ENCODE data around the gene LAMB1.

The LAMB1 gene

GRCh38 chr7:108007261-108007660, 4.3 kb upstream of the LAMB1 start:
- TF ChIP-seq, protein P1, sequence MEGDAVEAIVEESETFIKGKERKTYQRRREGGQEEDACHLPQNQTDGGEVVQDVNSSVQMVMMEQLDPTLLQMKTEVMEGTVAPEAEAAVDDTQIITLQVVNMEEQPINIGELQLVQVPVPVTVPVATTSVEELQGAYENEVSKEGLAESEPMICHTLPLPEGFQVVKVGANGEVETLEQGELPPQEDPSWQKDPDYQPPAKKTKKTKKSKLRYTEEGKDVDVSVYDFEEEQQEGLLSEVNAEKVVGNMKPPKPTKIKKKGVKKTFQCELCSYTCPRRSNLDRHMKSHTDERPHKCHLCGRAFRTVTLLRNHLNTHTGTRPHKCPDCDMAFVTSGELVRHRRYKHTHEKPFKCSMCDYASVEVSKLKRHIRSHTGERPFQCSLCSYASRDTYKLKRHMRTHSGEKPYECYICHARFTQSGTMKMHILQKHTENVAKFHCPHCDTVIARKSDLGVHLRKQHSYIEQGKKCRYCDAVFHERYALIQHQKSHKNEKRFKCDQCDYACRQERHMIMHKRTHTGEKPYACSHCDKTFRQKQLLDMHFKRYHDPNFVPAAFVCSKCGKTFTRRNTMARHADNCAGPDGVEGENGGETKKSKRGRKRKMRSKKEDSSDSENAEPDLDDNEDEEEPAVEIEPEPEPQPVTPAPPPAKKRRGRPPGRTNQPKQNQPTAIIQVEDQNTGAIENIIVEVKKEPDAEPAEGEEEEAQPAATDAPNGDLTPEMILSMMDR (conservative IDR thresholded peaks at IDR 0.05; ENCODE audit: low read length), result no peak
- no peak overlapping the region for H3K4me3 ChIP-seq (ENCODE audit: low read length)
- no peak for DNase-seq (ENCODE audit: low read depth)

DNA sequence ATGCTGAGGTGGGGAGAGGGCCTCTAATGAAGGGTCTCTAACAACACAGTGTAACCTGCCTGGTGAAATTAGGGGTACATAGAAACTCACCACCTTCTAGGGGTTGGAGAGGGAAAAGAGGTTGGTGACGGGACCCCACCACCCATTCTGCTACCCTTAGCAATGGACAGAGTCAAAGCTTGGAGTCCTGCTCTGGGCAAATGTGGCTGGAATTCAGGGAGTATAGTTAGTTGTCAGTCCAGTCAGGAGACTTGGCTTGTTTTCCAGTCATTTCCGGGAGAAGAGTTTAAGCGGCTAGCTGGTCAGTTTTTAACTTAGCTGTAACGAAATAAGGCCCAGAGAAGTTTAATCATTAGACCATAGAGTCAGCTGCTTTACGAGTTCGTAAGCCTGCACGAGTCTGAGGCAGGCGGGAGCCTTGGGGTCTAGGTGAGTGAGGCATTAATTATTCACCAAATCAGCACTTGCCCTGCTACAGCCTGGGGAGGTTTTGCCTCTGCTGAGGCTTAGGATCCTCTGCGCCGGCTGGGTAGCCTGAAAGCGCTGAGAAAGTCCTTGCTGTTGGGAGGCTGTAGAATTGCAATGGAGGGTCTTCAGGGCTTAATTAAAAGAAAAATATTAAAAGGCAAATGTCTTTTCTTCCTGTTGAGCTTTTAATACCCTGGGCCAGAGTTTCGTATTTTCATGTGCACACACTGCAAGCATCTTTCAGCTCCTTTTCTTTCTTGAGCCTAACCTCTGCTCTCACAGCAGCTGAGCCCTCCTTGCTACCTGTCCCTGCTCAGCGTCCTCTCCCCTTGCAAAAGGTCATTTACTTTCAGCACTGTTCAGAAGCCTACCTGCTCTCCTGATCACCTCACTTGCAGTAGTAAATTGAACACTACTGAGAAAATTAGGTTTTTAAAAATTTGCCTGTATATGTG, 1.5 kb upstream of the LAMB1 start:
- H3K4me3 ChIP-seq (ENCODE audit: low read length), result no peak overlapping the region; the same call in 1 of the 2 replicates
- peak; percentile 55 for DNase-seq (ENCODE audit: low read depth)
- TF ChIP-seq, protein P1 (conservative IDR thresholded peaks at IDR 0.05; ENCODE audit: low read length), result no peak

DNA sequence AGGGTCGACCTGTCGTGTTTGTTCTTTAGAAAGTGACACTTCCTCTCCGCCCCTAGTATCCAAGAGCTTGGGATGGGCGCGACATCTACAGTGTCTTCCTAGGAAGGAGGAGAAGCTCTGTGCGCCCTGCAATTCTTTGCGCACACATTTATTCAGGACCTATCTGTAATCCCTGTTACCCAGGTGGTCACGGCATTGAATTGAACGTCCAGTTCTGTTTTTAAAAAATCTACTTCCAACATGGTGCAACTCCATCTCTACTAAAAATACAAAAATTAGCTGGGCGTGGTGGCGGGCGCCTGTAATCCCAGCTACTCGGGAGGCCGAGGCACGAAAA, 606 bp upstream of the LAMB1 start:
- TF ChIP-seq, protein P1 (conservative IDR thresholded peaks at IDR 0.05; ENCODE audit: low read length), result no peak
- peak overlapping the region; percentile 84 for H3K4me3 ChIP-seq (ENCODE audit: low read length)
- DNase-seq (ENCODE audit: low read depth), result no peak

GRCh38 chr7:108001764-108002725, 916 bp downstream of the LAMB1 start:
- peak; percentile 66 for DNase-seq (ENCODE audit: low read depth)
- TF ChIP-seq, protein P1 (conservative IDR thresholded peaks at IDR 0.05; ENCODE audit: low read length), result no peak
- H3K4me3 ChIP-seq (ENCODE audit: low read length), result peak overlapping the region; percentile 84

- TF ChIP-seq, protein P1 (conservative IDR thresholded peaks at IDR 0.05; ENCODE audit: low read length), result no peak; the same call in none of the 2 replicates
- no peak for DNase-seq (ENCODE audit: low read depth)
- H3K4me3 ChIP-seq (ENCODE audit: low read length), result peak overlapping the region; percentile 84
These were observed 1.8 kb downstream of the LAMB1 start for GRCh38 chr7:108000875-108001763.

- H3K4me3 ChIP-seq (ENCODE audit: low read length), result no peak overlapping the region
These were observed 3.0 kb downstream of the LAMB1 start for GRCh38 chr7:107999779-108000560.

More at GRCh38 chr7:107999779-108000560, 3.0 kb downstream of the LAMB1 start:
- TF ChIP-seq, protein P1 (conservative IDR thresholded peaks at IDR 0.05; ENCODE audit: low read length), result no peak
- DNase-seq (ENCODE audit: low read depth), result peak; percentile 52

All from AG10803 (cell line).